ENCODE data around the gene ZEB2.

ZEB2 gene

DNA sequence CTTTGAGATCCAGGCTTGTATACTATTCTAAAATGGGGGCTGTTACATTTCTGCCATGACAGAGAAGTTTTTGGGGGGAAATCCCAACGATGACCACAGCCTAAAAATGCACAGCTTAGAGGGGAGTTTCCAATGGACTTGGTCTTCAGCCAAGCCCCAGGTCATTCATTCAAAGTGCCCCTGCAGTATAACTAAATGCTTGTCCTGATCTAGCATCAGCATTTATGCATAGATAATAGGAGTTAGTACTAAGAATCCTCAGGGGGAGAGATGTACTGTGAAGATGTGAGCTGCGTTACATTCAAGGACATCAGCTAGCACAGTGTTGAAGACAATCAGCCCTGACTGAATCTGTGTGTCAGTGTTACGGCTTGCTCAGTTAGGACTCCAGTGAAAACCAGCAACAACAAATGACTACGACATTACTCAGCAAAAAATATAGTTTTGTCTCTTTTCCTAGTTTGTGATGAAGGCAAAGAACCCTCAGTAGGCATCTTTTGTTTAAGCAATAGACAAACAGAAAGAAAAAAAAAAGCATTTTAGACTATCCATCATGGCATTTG, 160.9 kb downstream of the ZEB2 start:
- DNase-seq (ENCODE audit: extremely low spot score): no peak
- CTCF ChIA-PET: no interaction called here
- POLR2A ChIA-PET: no interaction called here

DNA sequence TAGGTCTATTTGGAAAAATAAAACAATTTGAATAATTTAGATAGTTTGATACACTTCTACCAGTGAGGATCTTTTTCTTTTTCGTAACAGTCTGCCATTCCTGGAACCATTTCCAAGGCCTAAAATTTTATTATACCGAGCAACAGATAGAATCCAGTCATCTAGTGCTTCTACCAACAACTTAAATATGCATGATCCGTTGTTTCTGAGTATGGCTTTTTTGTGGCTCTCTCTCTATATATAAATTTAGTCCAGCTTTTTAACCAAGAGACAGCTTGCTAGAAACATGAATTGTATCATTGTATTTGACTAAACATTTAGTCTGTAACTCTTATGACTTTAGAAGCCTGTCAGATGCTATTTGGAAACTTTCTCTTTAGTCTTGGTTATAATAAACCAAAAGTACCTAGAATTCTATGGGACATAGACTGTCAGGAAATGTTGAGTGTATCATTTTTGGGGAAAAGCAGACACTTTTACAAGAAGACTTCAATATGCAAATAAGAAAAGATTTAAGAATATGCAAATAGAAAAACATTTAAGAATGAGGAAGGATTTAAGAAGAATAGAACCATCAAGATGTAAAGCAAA, 161.4 kb downstream of the ZEB2 start:
- POLR2A ChIA-PET: no interaction called here
- no peak for DNase-seq (ENCODE audit: extremely low spot score)
- no peak for TF ChIP-seq HDGF (IDR thresholded peaks at IDR 0.05; ENCODE audit: borderline replicate concordance)
- CTCF ChIA-PET: interaction anchor here (0.6 kb wide), 1 partner anchor 189 kb away, joined by 6 read pairs; no protein-coding TSS in a partner anchor

More for the DNA sequence above, 160.9 kb downstream of the ZEB2 start:
- TF ChIP-seq ARNT (IDR thresholded peaks at IDR 0.05) (no peak), LEF1 (IDR thresholded peaks at IDR 0.05; ENCODE audit: borderline replicate concordance) (no peak), FOXK2 (IDR thresholded peaks at IDR 0.05) (no peak), FOXM1 (IDR thresholded peaks at IDR 0.05; ENCODE audit: borderline replicate concordance) (no peak), FOXA1 (IDR thresholded peaks at IDR 0.05) (no peak), CTBP1 (IDR thresholded peaks at IDR 0.05; ENCODE audit: borderline replicate concordance) (no peak), HDGF (IDR thresholded peaks at IDR 0.05; ENCODE audit: borderline replicate concordance) (no peak), NFRKB (IDR thresholded peaks at IDR 0.05) (no peak), ELF4 (IDR thresholded peaks at IDR 0.05) (no peak), SUZ12 (IDR thresholded peaks at IDR 0.05) (no peak), SP1 (IDR thresholded peaks at IDR 0.05) (no peak), TARDBP (IDR thresholded peaks at IDR 0.05) (no peak), ZNF384 (IDR thresholded peaks at IDR 0.05) (no peak), BHLHE40 (IDR thresholded peaks at IDR 0.05; ENCODE audit: borderline replicate concordance) (no peak), L3MBTL2 (conservative IDR thresholded peaks at IDR 0.05) (no peak)
- TF ChIP-seq, protein P1, sequence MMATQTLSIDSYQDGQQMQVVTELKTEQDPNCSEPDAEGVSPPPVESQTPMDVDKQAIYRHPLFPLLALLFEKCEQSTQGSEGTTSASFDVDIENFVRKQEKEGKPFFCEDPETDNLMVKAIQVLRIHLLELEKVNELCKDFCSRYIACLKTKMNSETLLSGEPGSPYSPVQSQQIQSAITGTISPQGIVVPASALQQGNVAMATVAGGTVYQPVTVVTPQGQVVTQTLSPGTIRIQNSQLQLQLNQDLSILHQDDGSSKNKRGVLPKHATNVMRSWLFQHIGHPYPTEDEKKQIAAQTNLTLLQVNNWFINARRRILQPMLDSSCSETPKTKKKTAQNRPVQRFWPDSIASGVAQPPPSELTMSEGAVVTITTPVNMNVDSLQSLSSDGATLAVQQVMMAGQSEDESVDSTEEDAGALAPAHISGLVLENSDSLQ (IDR thresholded peaks at IDR 0.05): no peak

DNA sequence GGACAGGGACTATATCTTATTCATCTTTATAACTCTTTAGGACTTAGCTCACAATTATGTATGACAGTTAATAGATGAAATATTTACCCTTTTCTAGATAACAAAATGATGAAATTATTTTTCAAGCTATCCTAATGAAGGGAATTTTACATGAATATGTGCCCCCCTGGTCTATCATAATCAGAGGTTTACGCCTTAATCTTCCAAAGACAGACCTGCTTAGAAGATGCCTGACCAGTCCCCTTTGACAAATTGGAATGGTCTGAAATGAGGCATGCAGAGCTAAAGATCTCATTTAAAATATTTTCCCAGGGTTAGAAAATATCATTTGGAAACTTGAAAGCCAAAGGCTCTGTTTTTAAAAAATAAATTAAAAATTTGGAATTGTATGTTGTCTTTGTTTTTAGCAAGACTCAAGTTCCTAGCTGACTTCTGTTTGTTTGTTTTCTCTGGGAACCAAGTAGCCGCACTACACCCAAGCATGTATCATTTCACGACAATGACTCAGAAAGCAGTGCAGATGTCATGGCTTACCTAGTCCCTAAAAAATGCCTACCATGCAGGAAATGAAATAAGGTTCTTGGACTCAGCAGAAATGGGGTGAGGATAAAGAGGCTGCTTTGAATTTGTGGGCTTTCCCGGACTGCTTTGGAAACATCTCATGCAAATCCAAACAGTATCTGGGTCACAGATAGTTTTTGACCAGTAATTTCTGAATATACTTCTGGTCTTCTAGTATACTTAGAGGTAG, 162.1 kb downstream of the ZEB2 start:
- TF ChIP-seq ELF4 (IDR thresholded peaks at IDR 0.05): no peak
- no peak for TF ChIP-seq SP1 (IDR thresholded peaks at IDR 0.05)
- no peak for TF ChIP-seq FOXK2 (IDR thresholded peaks at IDR 0.05)
- TF ChIP-seq TARDBP (IDR thresholded peaks at IDR 0.05): no peak
- TF ChIP-seq ZNF384 (IDR thresholded peaks at IDR 0.05): no peak
- TF ChIP-seq LEF1 (IDR thresholded peaks at IDR 0.05; ENCODE audit: borderline replicate concordance): no peak
- no peak for TF ChIP-seq BHLHE40 (IDR thresholded peaks at IDR 0.05; ENCODE audit: borderline replicate concordance)
- TF ChIP-seq NFRKB (IDR thresholded peaks at IDR 0.05): no peak
- TF ChIP-seq L3MBTL2 (conservative IDR thresholded peaks at IDR 0.05): no peak
- no peak for TF ChIP-seq ARNT (IDR thresholded peaks at IDR 0.05)
- no peak for TF ChIP-seq CTBP1 (IDR thresholded peaks at IDR 0.05; ENCODE audit: borderline replicate concordance)
- no peak for TF ChIP-seq SUZ12 (IDR thresholded peaks at IDR 0.05)
- no peak for TF ChIP-seq FOXM1 (IDR thresholded peaks at IDR 0.05; ENCODE audit: borderline replicate concordance)
- TF ChIP-seq FOXA1 (IDR thresholded peaks at IDR 0.05): no peak
- TF ChIP-seq, protein P1 (IDR thresholded peaks at IDR 0.05): no peak
- TF ChIP-seq HDGF (IDR thresholded peaks at IDR 0.05; ENCODE audit: borderline replicate concordance): no peak
- DNase-seq (ENCODE audit: extremely low spot score): no peak
- ChIA-PET CTCF (interaction anchor here (0.6 kb wide), 1 partner anchor 188 kb away, joined by 6 read pairs; no protein-coding TSS in a partner anchor), POLR2A (no interaction called here)

DNA sequence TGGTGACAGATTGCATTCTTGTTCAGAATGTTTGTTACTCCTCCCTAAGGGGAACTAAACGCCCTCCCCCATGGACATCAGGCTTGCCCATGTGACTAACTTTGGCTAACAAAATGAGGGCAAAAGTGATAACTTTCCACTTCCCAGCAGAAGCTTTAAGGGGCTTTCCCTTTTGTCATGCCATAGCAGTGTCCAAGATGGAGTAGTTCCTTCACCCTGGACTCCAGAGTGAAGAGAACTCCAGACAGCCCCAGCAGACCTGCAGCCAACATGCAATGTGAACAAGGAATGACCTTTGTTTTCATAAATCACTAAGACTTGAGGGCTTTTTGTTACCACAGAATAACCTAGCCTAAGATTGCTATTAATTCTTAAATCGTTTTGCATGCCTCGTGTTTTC, 163.5 kb downstream of the ZEB2 start:
- TF ChIP-seq ZNF384 (IDR thresholded peaks at IDR 0.05): no peak
- no peak for TF ChIP-seq FOXM1 (IDR thresholded peaks at IDR 0.05; ENCODE audit: borderline replicate concordance)
- TF ChIP-seq ELF4 (IDR thresholded peaks at IDR 0.05): no peak
- TF ChIP-seq HDGF (IDR thresholded peaks at IDR 0.05; ENCODE audit: borderline replicate concordance): no peak
- no peak for TF ChIP-seq FOXK2 (IDR thresholded peaks at IDR 0.05)
- no peak for TF ChIP-seq NFRKB (IDR thresholded peaks at IDR 0.05)
- TF ChIP-seq TARDBP (IDR thresholded peaks at IDR 0.05): no peak
- TF ChIP-seq SUZ12 (IDR thresholded peaks at IDR 0.05): no peak
- TF ChIP-seq FOXA1 (IDR thresholded peaks at IDR 0.05): no peak
- no peak for TF ChIP-seq LEF1 (IDR thresholded peaks at IDR 0.05; ENCODE audit: borderline replicate concordance)
- TF ChIP-seq SP1 (IDR thresholded peaks at IDR 0.05): no peak
- no peak for TF ChIP-seq CTBP1 (IDR thresholded peaks at IDR 0.05; ENCODE audit: borderline replicate concordance)
- TF ChIP-seq, protein P1 (IDR thresholded peaks at IDR 0.05): no peak
- no peak for TF ChIP-seq BHLHE40 (IDR thresholded peaks at IDR 0.05; ENCODE audit: borderline replicate concordance)
- no peak for TF ChIP-seq L3MBTL2 (conservative IDR thresholded peaks at IDR 0.05)
- no peak for DNase-seq (ENCODE audit: extremely low spot score)
- ChIA-PET POLR2A (no interaction called here), CTCF (no interaction called here)

DNA sequence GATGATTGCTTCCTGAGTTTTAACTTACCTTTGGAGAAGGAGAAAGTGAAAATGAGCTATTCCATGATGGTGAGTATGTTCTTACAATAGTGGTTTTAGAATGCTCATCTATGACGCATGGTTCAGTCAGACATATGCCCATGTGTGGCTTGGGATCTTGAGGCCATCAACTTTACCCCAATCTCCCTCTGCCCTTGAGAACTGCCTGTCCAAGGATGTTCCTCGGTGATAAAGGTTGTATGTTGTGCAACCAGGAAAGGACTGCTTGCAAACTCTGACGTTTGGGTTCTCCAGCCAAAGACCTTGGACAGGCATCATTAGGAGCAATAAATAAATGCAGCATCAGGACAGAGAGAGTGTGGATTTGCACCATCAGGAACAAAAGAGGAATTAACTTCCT, 165.0 kb downstream of the ZEB2 start:
- POLR2A ChIA-PET: no interaction called here
- TF ChIP-seq TARDBP (IDR thresholded peaks at IDR 0.05): no peak
- TF ChIP-seq FOXM1 (IDR thresholded peaks at IDR 0.05; ENCODE audit: borderline replicate concordance): no peak
- no peak for TF ChIP-seq BHLHE40 (IDR thresholded peaks at IDR 0.05; ENCODE audit: borderline replicate concordance)
- TF ChIP-seq NFRKB (IDR thresholded peaks at IDR 0.05): no peak
- TF ChIP-seq CTBP1 (IDR thresholded peaks at IDR 0.05; ENCODE audit: borderline replicate concordance): no peak
- TF ChIP-seq FOXK2 (IDR thresholded peaks at IDR 0.05): no peak
- no peak for TF ChIP-seq ARNT (IDR thresholded peaks at IDR 0.05)
- no peak for TF ChIP-seq LEF1 (IDR thresholded peaks at IDR 0.05; ENCODE audit: borderline replicate concordance)
- TF ChIP-seq, protein P1 (IDR thresholded peaks at IDR 0.05): no peak
- TF ChIP-seq L3MBTL2 (conservative IDR thresholded peaks at IDR 0.05): no peak
- no peak for TF ChIP-seq ZNF384 (IDR thresholded peaks at IDR 0.05)
- no peak for TF ChIP-seq SUZ12 (IDR thresholded peaks at IDR 0.05)
- no peak for TF ChIP-seq HDGF (IDR thresholded peaks at IDR 0.05; ENCODE audit: borderline replicate concordance)
- no peak for TF ChIP-seq ELF4 (IDR thresholded peaks at IDR 0.05)
- DNase-seq (ENCODE audit: extremely low spot score): no peak
- CTCF ChIA-PET: interaction anchor here (0.5 to 0.6 kb wide), 2 partner anchors 8 to 29 kb away, joined by 3 to 6 read pairs; no protein-coding TSS in a partner anchor

All from HEK293T (cell line).